ENCODE results near the gene C1QTNF9B.

Gene C1QTNF9B

GRCh38 chr13:23877286-23877685 lies 20.0 kb downstream of the C1QTNF9B start:
- no peak overlapping the region for H3K27ac ChIP-seq
- H3K4me3 ChIP-seq (ENCODE audit: low read depth, low read length): no peak overlapping the region
- no peaks in the 10 kb centered on the region for H3K27me3 ChIP-seq (ENCODE audit: insufficient read depth, low read depth, severe bottlenecking)
- H3K36me3 ChIP-seq: peaks cover 5% of the 10 kb centered on the region; the same call in 1 of the 2 replicates
- no peak for DNase-seq
- H3K9me3 ChIP-seq (ENCODE audit: severe bottlenecking): no peaks in the 10 kb centered on the region
- TF ChIP-seq, protein P1, sequence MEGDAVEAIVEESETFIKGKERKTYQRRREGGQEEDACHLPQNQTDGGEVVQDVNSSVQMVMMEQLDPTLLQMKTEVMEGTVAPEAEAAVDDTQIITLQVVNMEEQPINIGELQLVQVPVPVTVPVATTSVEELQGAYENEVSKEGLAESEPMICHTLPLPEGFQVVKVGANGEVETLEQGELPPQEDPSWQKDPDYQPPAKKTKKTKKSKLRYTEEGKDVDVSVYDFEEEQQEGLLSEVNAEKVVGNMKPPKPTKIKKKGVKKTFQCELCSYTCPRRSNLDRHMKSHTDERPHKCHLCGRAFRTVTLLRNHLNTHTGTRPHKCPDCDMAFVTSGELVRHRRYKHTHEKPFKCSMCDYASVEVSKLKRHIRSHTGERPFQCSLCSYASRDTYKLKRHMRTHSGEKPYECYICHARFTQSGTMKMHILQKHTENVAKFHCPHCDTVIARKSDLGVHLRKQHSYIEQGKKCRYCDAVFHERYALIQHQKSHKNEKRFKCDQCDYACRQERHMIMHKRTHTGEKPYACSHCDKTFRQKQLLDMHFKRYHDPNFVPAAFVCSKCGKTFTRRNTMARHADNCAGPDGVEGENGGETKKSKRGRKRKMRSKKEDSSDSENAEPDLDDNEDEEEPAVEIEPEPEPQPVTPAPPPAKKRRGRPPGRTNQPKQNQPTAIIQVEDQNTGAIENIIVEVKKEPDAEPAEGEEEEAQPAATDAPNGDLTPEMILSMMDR (IDR thresholded peaks at IDR 0.05; ENCODE audit: low read depth, low read length): no peak

- peak; percentile 53 for DNase-seq
These were observed 21.0 kb downstream of the C1QTNF9B start for GRCh38 chr13:23876265-23876664.

DNA sequence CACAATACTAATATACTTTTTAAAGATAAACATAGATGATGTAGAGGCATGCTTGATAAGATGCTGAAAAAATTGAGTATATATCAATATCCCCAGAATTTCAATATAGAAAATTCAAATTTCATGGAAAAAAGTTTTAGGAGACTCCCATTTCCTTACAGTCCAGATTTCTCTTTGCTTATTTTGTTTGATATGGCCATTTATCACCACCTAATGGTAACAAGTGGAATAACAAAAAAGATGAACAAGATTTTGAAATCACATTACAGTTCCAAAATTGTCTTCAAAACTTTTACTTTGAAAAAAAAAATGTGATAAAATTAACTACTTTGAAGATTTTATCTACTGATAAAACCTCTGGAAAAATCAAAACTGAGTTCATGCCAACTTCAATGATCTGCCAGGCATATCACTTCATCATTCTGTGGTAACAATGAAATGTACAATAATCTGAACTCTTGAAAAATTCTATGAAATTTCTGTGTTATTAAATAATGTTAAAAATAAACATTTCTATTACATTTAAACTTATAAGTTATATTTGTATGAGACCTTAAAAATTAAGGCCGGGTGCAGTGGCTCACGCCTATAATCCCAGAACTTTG lies 25.6 kb downstream of the C1QTNF9B start:
- Histone ChIP-seq H3K27ac (no peak overlapping the region), H3K27me3 (ENCODE audit: insufficient read depth, low read depth, severe bottlenecking) (no peaks in the 10 kb centered on the region), H3K4me3 (ENCODE audit: low read depth, low read length) (no peak overlapping the region), H3K36me3 (no peaks in the 10 kb centered on the region), H3K9me3 (ENCODE audit: severe bottlenecking) (no peaks in the 10 kb centered on the region)
- TF ChIP-seq, protein P1 (IDR thresholded peaks at IDR 0.05; ENCODE audit: low read depth, low read length): 0 out of 2 replicates have a peak, but pooled peaks have one; percentile 14
- no peak for DNase-seq

More at GRCh38 chr13:23876265-23876664, 21.0 kb downstream of the C1QTNF9B start:
- Histone ChIP-seq H3K36me3 (peaks cover 5% of the 10 kb centered on the region; the same call in 1 of the 2 replicates), H3K9me3 (ENCODE audit: severe bottlenecking) (no peaks in the 10 kb centered on the region), H3K27me3 (ENCODE audit: insufficient read depth, low read depth, severe bottlenecking) (no peaks in the 10 kb centered on the region), H3K4me3 (ENCODE audit: low read depth, low read length) (no peak overlapping the region), H3K27ac (no peak overlapping the region)
- TF ChIP-seq, protein P1 (IDR thresholded peaks at IDR 0.05; ENCODE audit: low read depth, low read length): peak; percentile 80

DNA sequence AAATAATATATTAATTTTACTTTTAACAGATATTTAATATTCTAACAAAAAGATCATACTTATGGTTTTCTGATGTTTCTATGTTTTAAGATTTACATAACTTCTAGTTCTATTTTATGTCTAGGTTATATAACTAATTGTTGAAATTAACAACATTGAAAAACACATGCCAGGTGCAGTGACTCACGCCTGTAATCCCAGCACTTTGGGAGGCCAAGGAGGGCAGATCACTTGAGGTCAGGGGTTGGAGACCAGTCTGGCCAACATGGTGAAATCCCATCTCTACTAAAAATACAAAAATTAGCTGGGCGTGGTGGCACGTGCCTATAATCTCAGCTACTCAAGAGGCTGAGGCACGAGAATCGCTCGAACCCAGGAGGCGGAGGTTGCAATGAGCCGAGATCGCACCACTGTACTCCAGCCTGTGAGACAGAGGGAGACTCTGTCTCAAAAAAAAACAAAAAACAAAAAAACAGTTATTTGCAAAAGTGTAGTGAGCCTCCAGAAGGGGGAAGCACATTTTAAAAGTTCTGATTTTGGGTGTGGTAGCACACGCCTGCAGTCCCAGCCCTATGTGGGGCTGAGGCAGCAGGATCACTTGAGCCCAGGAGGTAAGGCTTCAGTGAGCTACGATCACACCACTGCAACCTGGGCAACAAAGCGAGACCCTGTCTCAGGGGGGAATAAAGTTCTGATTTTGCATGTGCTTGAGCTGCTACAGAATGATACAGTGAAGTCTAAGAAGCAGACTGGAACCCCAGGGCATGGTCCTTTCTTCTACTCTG lies 26.8 kb downstream of the C1QTNF9B start:
- peak; percentile 61 for DNase-seq
- H3K36me3 ChIP-seq: no peaks in the 10 kb centered on the region
- H3K9me3 ChIP-seq (ENCODE audit: severe bottlenecking): no peaks in the 10 kb centered on the region
- H3K27ac ChIP-seq: no peak overlapping the region
- H3K4me3 ChIP-seq (ENCODE audit: low read depth, low read length): no peak overlapping the region
- H3K27me3 ChIP-seq (ENCODE audit: insufficient read depth, low read depth, severe bottlenecking): no peaks in the 10 kb centered on the region
- TF ChIP-seq, protein P1 (IDR thresholded peaks at IDR 0.05; ENCODE audit: low read depth, low read length): no peak

DNA sequence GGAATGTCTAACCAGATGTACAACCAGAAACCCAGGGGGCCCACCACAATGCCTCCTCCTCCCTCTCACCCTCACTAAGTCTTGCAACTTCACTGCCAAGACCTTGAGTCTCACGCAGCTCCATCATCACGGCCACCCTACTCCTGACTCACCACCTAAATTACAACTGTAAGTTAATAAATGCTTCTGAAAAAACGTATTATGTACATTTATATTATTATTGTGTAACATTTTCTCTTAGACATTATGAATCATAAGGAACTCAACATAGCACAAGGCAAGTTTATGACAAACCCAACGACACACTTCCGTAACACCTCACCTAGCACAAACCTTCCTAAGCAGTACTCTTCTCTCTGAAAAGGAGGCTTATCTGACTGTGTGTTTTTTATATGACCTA lies 28.8 kb downstream of the C1QTNF9B start:
- Histone ChIP-seq H3K27ac (no peak overlapping the region), H3K9me3 (ENCODE audit: severe bottlenecking) (no peaks in the 10 kb centered on the region), H3K27me3 (ENCODE audit: insufficient read depth, low read depth, severe bottlenecking) (no peaks in the 10 kb centered on the region), H3K36me3 (no peaks in the 10 kb centered on the region), H3K4me3 (ENCODE audit: low read depth, low read length) (no peak overlapping the region)
- TF ChIP-seq, protein P1 (IDR thresholded peaks at IDR 0.05; ENCODE audit: low read depth, low read length): no peak
- DNase-seq: no peak

Measured in WERI-Rb-1 (cell line).